ENCODE measurements around the gene SCARF2.

GRCh38 chr22:20419664-20419951, 18.0 kb downstream of the SCARF2 start:
- TF ChIP-seq SUZ12 (IDR thresholded peaks at IDR 0.05) (no peak), TARDBP (IDR thresholded peaks at IDR 0.05) (no peak), ZNF384 (IDR thresholded peaks at IDR 0.05) (no peak), FOXM1 (IDR thresholded peaks at IDR 0.05; ENCODE audit: borderline replicate concordance) (no peak), CTBP1 (IDR thresholded peaks at IDR 0.05; ENCODE audit: borderline replicate concordance) (no peak), SP1 (IDR thresholded peaks at IDR 0.05) (no peak), PKNOX1 (IDR thresholded peaks at IDR 0.05) (no peak)

Measured in HEK293T (cell line).